OCI-LY3 (cell line): ENCODE data around the gene TAS2R1.

Source experiments
- H2AFZ ChIP-seq: fragments of 200-600, 300-600 bp; shearing (Covaris generic); 2 replicates; pipeline ENCODE4 v1.6.0; 2014; ENCODE audit warnings: antibody characterized with exemption, low read depth, low read length
- H3K27ac ChIP-seq: fragments of 200-600, 300-600 bp; sonication (generic); 2 replicates; pipeline ENCODE4 v1.5.1; 2014; ENCODE audit warnings: mild to moderate bottlenecking, low read length, moderate library complexity, mixed read lengths
- H3K27me3 ChIP-seq: fragments of 200-600, 300-600 bp; sonication (generic); 2 replicates; pipeline ENCODE4 v1.6.1; 2014; ENCODE audit warnings: low read depth, low read length, mixed read lengths
- H3K36me3 ChIP-seq: fragments of 200-600, 300-600 bp; sonication (generic); replicated peaks from 2 replicates; pipeline ENCODE3; 2014; ENCODE audit warnings: low read depth, low read length, mixed read lengths
- H3K4me1 ChIP-seq: fragments of 300-600, 200-600 bp; sonication (generic); 2 replicates; pipeline ENCODE4 v1.6.1; 2014; ENCODE audit warnings: low read length, mixed read lengths
- H3K4me2 ChIP-seq: fragments of 200-600, 300-600 bp; sonication (generic); 2 replicates; pipeline ENCODE4 v1.6.1; 2014; ENCODE audit warnings: low read length, mixed read lengths
- H3K4me3 ChIP-seq: fragments of 300-600, 200-600 bp; sonication (generic); 2 replicates; pipeline ENCODE4 v1.5.1; 2014; ENCODE audit warnings: antibody characterized with exemption, mild to moderate bottlenecking, low read length, moderate library complexity
- H3K79me2 ChIP-seq: fragments of 300-600, 200-600 bp; shearing (Covaris generic); 2 replicates; pipeline ENCODE4 v1.6.1; 2014; ENCODE audit warnings: mild to moderate bottlenecking, low read length, mixed read lengths
- H3K9ac ChIP-seq: fragments of 300-600, 200-600 bp; shearing (Covaris generic); 2 replicates; pipeline ENCODE4 v1.6.0; 2014; ENCODE audit warnings: mild to moderate bottlenecking, low read length, moderate library complexity
- H3K9me3 ChIP-seq: fragments of 200-600, 300-600 bp; shearing (Covaris generic); 2 replicates; pipeline ENCODE4 v1.6.1; 2014; ENCODE audit warnings: low read length, mixed read lengths; ENCODE audit not compliant: insufficient read depth
- H4K20me1 ChIP-seq: fragments of 200-600, 300-600 bp; sonication (generic); 2 replicates; pipeline ENCODE4 v1.6.1; 2016; ENCODE audit warnings: low read length, mixed read lengths; ENCODE audit not compliant: insufficient read depth
- EZH2phosphoT487 ChIP-seq: fragments of 200-600 bp; shearing (Covaris generic); IDR thresholded peaks from 2 replicates; pipeline ENCODE4 v1.6.1; 2018; ENCODE audit warnings: antibody characterized with exemption, mixed run types, low read depth
- TF ChIP-seq, protein P1 (sequence below): fragments of 200-600, 300-600 bp; sonication (generic); IDR thresholded peaks from 2 replicates; pipeline ENCODE4 v1.5.1; 2014; ENCODE audit warnings: antibody characterized with exemption, low read length, low read depth

The TAS2R1 gene

DNA sequence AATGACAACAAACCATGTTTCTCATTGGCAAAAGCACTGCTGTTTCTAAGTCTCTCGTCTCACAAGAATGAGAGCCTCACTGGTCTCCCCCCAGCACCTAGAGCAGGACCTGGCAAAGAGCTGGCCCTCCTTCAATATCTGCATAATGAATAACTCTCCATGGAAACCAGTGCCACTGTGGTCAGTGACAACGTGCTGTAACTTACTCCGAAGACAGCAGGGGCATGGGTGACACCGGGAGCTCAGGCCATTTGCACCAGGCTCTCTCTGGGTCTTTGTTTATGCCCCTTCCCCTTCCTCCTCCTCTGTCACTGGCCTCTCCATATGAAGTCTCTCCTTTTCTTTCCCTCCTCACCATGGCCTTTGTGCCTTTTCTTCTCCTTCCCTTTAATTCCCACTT is 33.3 kb downstream of the TAS2R1 start:
- Histone ChIP-seq H3K27ac (no peak overlapping the region), H3K9me3 (no peaks in the 10 kb centered on the region), H3K4me1 (no peaks in the 10 kb centered on the region), H3K79me2 (no peaks in the 10 kb centered on the region), H3K4me3 (no peak overlapping the region), H3K27me3 (no peaks in the 10 kb centered on the region), H3K36me3 (no peaks in the 10 kb centered on the region), H2AFZ (no peak overlapping the region), H3K4me2 (no peak overlapping the region), H3K9ac (no peak overlapping the region), H4K20me1 (no peaks in the 10 kb centered on the region)
- TF ChIP-seq EZH2phosphoT487 = no peak
- TF ChIP-seq, protein P1, sequence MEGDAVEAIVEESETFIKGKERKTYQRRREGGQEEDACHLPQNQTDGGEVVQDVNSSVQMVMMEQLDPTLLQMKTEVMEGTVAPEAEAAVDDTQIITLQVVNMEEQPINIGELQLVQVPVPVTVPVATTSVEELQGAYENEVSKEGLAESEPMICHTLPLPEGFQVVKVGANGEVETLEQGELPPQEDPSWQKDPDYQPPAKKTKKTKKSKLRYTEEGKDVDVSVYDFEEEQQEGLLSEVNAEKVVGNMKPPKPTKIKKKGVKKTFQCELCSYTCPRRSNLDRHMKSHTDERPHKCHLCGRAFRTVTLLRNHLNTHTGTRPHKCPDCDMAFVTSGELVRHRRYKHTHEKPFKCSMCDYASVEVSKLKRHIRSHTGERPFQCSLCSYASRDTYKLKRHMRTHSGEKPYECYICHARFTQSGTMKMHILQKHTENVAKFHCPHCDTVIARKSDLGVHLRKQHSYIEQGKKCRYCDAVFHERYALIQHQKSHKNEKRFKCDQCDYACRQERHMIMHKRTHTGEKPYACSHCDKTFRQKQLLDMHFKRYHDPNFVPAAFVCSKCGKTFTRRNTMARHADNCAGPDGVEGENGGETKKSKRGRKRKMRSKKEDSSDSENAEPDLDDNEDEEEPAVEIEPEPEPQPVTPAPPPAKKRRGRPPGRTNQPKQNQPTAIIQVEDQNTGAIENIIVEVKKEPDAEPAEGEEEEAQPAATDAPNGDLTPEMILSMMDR = no peak

DNA sequence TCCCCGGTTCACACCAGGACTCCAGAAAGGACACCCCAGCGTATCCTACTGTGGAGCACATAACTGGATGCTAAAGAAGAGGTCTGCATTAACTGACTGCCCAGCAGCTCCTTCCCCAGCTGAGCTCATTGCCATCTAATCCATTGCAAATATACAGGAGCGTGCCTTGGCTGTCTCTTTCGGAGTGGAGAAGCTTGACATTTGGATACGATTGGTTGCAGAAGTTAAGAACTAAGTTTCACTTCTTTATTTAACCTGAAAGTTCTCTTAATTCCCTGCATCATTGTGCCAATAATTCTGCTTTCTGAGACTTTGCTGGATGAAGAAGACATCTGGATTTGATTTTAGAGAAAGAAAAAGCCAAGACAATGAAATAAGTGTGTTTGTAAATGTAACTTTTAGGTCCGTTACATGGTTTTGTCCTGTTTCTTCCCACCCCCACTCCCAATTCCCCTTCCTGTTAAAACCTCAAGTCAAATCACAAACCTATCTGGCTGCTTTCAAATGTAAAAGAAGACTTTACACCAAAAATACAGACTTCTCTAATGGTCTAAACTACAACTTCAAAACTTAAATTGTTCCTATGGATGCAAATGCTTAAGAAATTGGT is 33.9 kb downstream of the TAS2R1 start:
- Histone ChIP-seq H3K27me3 (no peaks in the 10 kb centered on the region), H2AFZ (no peak overlapping the region), H3K9ac (no peak overlapping the region), H3K4me2 (no peak overlapping the region), H3K9me3 (no peaks in the 10 kb centered on the region), H3K36me3 (no peaks in the 10 kb centered on the region), H3K4me3 (no peak overlapping the region), H3K27ac (no peak overlapping the region), H3K79me2 (no peaks in the 10 kb centered on the region), H3K4me1 (no peaks in the 10 kb centered on the region), H4K20me1 (no peaks in the 10 kb centered on the region)
- TF ChIP-seq, protein P1 = no peak
- no peak for TF ChIP-seq EZH2phosphoT487

- Histone ChIP-seq H3K9me3 (no peaks in the 10 kb centered on the region), H4K20me1 (no peaks in the 10 kb centered on the region), H3K4me2 (no peak overlapping the region), H3K9ac (no peak overlapping the region), H3K79me2 (no peaks in the 10 kb centered on the region), H3K4me1 (no peaks in the 10 kb centered on the region), H3K4me3 (no peak overlapping the region), H3K36me3 (no peaks in the 10 kb centered on the region), H2AFZ (no peak overlapping the region), H3K27me3 (no peaks in the 10 kb centered on the region), H3K27ac (no peak overlapping the region)
- TF ChIP-seq, protein P1 = no peak
- TF ChIP-seq EZH2phosphoT487 = no peak
Measured at GRCh38 chr5:9594913-9595312, 35.2 kb downstream of the TAS2R1 start.

DNA sequence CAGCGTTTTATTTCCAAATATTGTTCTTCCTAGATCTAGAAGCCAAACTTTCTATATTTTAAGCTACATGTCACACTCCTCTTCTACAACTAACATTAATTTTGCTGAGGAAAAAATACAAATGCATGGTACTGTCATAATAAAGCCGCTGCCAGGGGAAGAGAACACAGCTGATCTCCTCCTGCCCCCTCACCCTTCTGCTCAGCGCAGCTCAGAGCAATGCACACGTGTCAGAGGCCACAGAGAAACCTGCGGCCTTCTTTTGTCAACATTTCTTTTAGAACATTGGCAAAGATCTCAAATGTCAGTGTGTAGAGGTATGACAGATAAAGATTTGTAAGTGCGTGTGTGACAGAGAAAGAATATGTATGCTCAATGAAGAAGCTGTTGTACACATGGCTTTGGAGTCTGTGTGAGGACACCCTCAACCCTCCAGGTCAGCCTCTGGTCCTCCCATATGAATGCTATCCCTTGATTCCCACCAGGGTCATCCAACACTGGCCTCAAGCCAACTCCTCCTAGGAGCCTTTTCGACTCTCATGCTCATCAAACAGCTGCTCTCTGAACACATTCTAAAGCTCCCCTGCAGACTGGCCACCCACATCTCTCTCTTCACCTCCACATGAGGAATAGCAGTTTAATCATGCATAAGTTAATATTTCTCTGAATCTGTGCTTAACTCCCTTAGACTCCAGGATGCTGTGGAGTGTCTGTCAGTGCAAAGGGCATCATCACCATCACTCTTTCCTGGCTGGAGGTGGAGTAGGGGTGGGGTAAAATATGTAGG is 40.9 kb downstream of the TAS2R1 start:
- Histone ChIP-seq H3K4me1 (no peaks in the 10 kb centered on the region), H2AFZ (no peak overlapping the region), H3K27me3 (no peaks in the 10 kb centered on the region), H3K4me2 (no peak overlapping the region), H3K36me3 (no peaks in the 10 kb centered on the region), H3K27ac (no peak overlapping the region), H3K79me2 (no peaks in the 10 kb centered on the region), H4K20me1 (no peaks in the 10 kb centered on the region), H3K9me3 (no peaks in the 10 kb centered on the region), H3K9ac (no peak overlapping the region), H3K4me3 (no peak overlapping the region)
- TF ChIP-seq, protein P1 = no peak
- TF ChIP-seq EZH2phosphoT487 = no peak
